K562 (cell line): ENCODE measurements around the gene RNF13. TPM values are rescaled to one million over a fixed set of nuclear protein-coding genes. Genes with fewer than 3 reads are reported as not detected.

Experiments used
- ATF1 ChIP-seq, 2 experiments: fragments of 450-650 bp in 1 of 2; IDR thresholded peaks; 2 replicates each; pipeline ENCODE4 v1.6.1; 2016; ENCODE audit warnings: missing compliant biosample characterization in 1 of 2, missing genetic modification characterization in 1 of 2
- CEBPG ChIP-seq, 3 experiments: fragments of 200-800 bp in 1 of 3; sonication (Bioruptor generic) in 1 of 3; sonication (generic) in 1 of 3; formaldehyde crosslinking in 1 of 3; IDR thresholded peaks in 2 of 3; conservative IDR thresholded peaks in 1 of 3; 2 replicates each; pipeline versions ENCODE4 v1.6.1 to v1.8.0; 2016 to 2022; ENCODE audit warnings: missing compliant biosample characterization in 2 of 3, missing genetic modification characterization in 2 of 3, mild to moderate bottlenecking in 1 of 3, missing genetic modification reagents in 1 of 3
- CREB1 ChIP-seq, 2 experiments: sonication (generic) in 1 of 2; formaldehyde crosslinking in 1 of 2; IDR thresholded peaks; 2 replicates each; pipeline versions ENCODE4 v1.6.1 to v1.8.0; 2012 to 2022; ENCODE audit warnings: inconsistent platforms in 1 of 2, mild to moderate bottlenecking in 1 of 2, missing genetic modification reagents in 1 of 2, moderate library complexity in 1 of 2
- FOXK2 ChIP-seq, 2 experiments: fragments of 450-650 bp; IDR thresholded peaks in 1 of 2; conservative IDR thresholded peaks in 1 of 2; 2 replicates each; pipeline ENCODE4 v1.6.1; 2016; ENCODE audit warnings: low read depth in 2 of 2, mild to moderate bottlenecking in 1 of 2
- GABPA ChIP-seq: fragments of 200-800 bp; sonication (Bioruptor generic); conservative IDR thresholded peaks from 2 replicates; pipeline ENCODE4 v1.6.1; 2016; ENCODE audit warnings: low read depth, missing genetic modification characterization, missing compliant biosample characterization
- IFI16 ChIP-seq: fragments of 250-450 bp; sonication (Bioruptor Pico); IDR thresholded peaks from 2 replicates; pipeline ENCODE4 v2.1.2; 2022; ENCODE audit warnings: mild to moderate bottlenecking, inconsistent platforms
- ILF3 ChIP-seq: fragments of 450-650 bp; IDR thresholded peaks from 2 replicates; pipeline ENCODE4 v1.6.1; 2018; ENCODE audit warnings: antibody characterized with exemption, mild to moderate bottlenecking, moderate library complexity, borderline replicate concordance
- L3MBTL2 ChIP-seq: fragments of 450-650 bp; IDR thresholded peaks from 2 replicates; pipeline ENCODE4 v1.6.1; 2016; ENCODE audit warnings: mild to moderate bottlenecking, moderate library complexity
- LEF1 ChIP-seq: fragments of 450-650 bp; IDR thresholded peaks from 2 replicates; pipeline ENCODE4 v1.6.1; 2016; ENCODE audit warnings: mild to moderate bottlenecking
- MBD2 ChIP-seq: sonication (generic); IDR thresholded peaks from 2 replicates; pipeline ENCODE4 v1.6.1; 2016; ENCODE audit warnings: low read depth, borderline replicate concordance
- NEUROD1 ChIP-seq: fragments of 150-350 bp; IDR thresholded peaks from 2 replicates; pipeline ENCODE4 v1.6.1; 2014; ENCODE audit warnings: borderline replicate concordance, low read length, low read depth; ENCODE audit not compliant: partially characterized antibody
- POLR2B ChIP-seq: fragments of 450-650 bp; IDR thresholded peaks from 2 replicates; pipeline ENCODE4 v1.6.1; 2018; ENCODE audit warnings: low read depth; ENCODE audit not compliant: partially characterized antibody
- RBM22 ChIP-seq: fragments of 200-400 bp; formaldehyde crosslinking; IDR thresholded peaks from 2 replicates; pipeline ENCODE4 v1.6.1; 2018; ENCODE audit warnings: low read length, low read depth; ENCODE audit not compliant: poor library complexity, severe bottlenecking
- SMARCA5 ChIP-seq: fragments of 450-650 bp; IDR thresholded peaks from 2 replicates; pipeline ENCODE4 v1.6.1; 2016
- TAF1 ChIP-seq: IDR thresholded peaks from 2 replicates; pipeline ENCODE4 v1.6.1; 2011; ENCODE audit warnings: mild to moderate bottlenecking, low read length, moderate library complexity; ENCODE audit not compliant: insufficient read depth, control insufficient read depth, severe bottlenecking; ENCODE audit errors: extremely low read depth
- TOE1 ChIP-seq, 2 experiments: fragments of 450-650 bp in 1 of 2; sonication (generic) in 1 of 2; formaldehyde crosslinking in 1 of 2; IDR thresholded peaks; 2 replicates each; pipeline versions ENCODE4 v1.7.1 to v1.8.0; 2016 to 2022; ENCODE audit warnings: borderline replicate concordance in 2 of 2, mild to moderate bottlenecking in 2 of 2, antibody characterized with exemption in 1 of 2, inconsistent platforms in 1 of 2, low read depth in 1 of 2, missing genetic modification reagents in 1 of 2, moderate library complexity in 1 of 2
- ZNF398 ChIP-seq: fragments of 250-450 bp; sonication (Bioruptor Pico); IDR thresholded peaks from 2 replicates; pipeline ENCODE4 v1.8.0; 2021; ENCODE audit warnings: moderate library complexity, mild to moderate bottlenecking, inconsistent platforms
- ZNF445 ChIP-seq: fragments of 250-450 bp; sonication (Bioruptor Pico); IDR thresholded peaks from 2 replicates; pipeline ENCODE4 v1.4.0; 2020; ENCODE audit warnings: low read depth, mild to moderate bottlenecking, moderate library complexity
- ZNF584 ChIP-seq: fragments of 200-800 bp; sonication (Bioruptor generic); IDR thresholded peaks from 2 replicates; pipeline ENCODE4 v1.6.1; 2016; ENCODE audit warnings: low read depth, mild to moderate bottlenecking, missing genetic modification characterization, missing compliant biosample characterization
- ZNF778 ChIP-seq: fragments of 450-650 bp; formaldehyde crosslinking; IDR thresholded peaks from 2 replicates; pipeline ENCODE4 v1.4.0; 2020; ENCODE audit warnings: mild to moderate bottlenecking, moderate library complexity
- polyA plus RNA-seq, 8 experiments: library from polyadenylated mRNA; depleted of rRNA in 4 of 8; stranded (reverse) in 5 of 8; unstranded in 3 of 8; fragments of >200 nt; fragmentation: Nextera tagmentation in 2 of 8; fragmentation: Illumina TruSeq in 1 of 8; extraction: Ambion mirVana in 2 of 8; extraction: Trizol in 1 of 8; gene quantifications; 2 replicates each; pipeline versions ENCODE4 v1.2.1 to v1.2.3, GENCODE V29; 2011 to 2014; ENCODE audit warnings: inconsistent platforms in 1 of 8, missing spikeins in 1 of 8
- total RNA-seq, 7 experiments: library from RNA; depleted of rRNA in 6 of 7; stranded (reverse); fragments of >200 nt in 6 of 7; fragmentation: Illumina TruSeq in 2 of 7; extraction: Trizol in 2 of 7; gene quantifications; 2 replicates each; pipeline versions ENCODE4 v1.2.1 to v1.2.3, GENCODE V29; 2011 to 2021; ENCODE audit warnings: low replicate concordance in 1 of 7

RNF13 gene
- total and polyA plus RNA-seq, 9 of the 15 experiments (the other 6 are each of a cell fraction or from before 2014, with no cell fraction given) = 12.7 to 35.8 (median 18.9) TPM

GRCh38 chr3:149812606-149813366, at the start of gene RNF13 (continued):
- no peak for TF ChIP-seq ZNF398 (CRISPR knock-in tag)
- no peak for TF ChIP-seq ILF3
- TF ChIP-seq ZNF445 (CRISPR knock-in tag) = no peak
- TF ChIP-seq TOE1 (IDR thresholded peaks at IDR 0.05; ENCODE audit: borderline replicate concordance) = no peak
- TF ChIP-seq TOE1 (CRISPR knock-in tag; IDR thresholded peaks at IDR 0.05; ENCODE audit: borderline replicate concordance, low read depth) = no peak
- no peak for TF ChIP-seq ZNF778
- TF ChIP-seq NEUROD1 = peak; percentile 92
- peak; percentile 58; the same call in 1 of the 2 replicates for TF ChIP-seq LEF1
- TF ChIP-seq GABPA (tag) = peak; percentile 92
- peak; percentile 73 for TF ChIP-seq L3MBTL2
- TF ChIP-seq ZNF584 (CRISPR knock-in tag) = no peak
- TF ChIP-seq IFI16 (CRISPR knock-in tag) = no peak
- peak; percentile 83 to 84 for TF ChIP-seq FOXK2 (conservative IDR thresholded peaks at IDR 0.05 in 1 of 2, IDR thresholded peaks at IDR 0.05 in 1 of 2; ENCODE audit: low read depth in 2 of 2)
- peak; percentile 96 for TF ChIP-seq MBD2
- no peak for TF ChIP-seq SMARCA5
- TF ChIP-seq ATF1 (CRISPR knock-in tag; IDR thresholded peaks at IDR 0.05) = no peak
- peak; percentile 62 for TF ChIP-seq ATF1 (tag; IDR thresholded peaks at IDR 0.05)
- TF ChIP-seq POLR2B = no peak
- TF ChIP-seq TAF1 = peak; percentile 47
- no peak for TF ChIP-seq RBM22
- peak; percentile 35 for TF ChIP-seq CREB1 (IDR thresholded peaks at IDR 0.05)
- no peak for TF ChIP-seq CREB1 (CRISPR knock-in tag; IDR thresholded peaks at IDR 0.05)
- TF ChIP-seq CEBPG (CRISPR knock-in tag; IDR thresholded peaks at IDR 0.05) = no peak
- no peak for TF ChIP-seq CEBPG (tag; conservative IDR thresholded peaks at IDR 0.05 in 1 of 2, IDR thresholded peaks at IDR 0.05 in 1 of 2)
